Occipital lobe (tissue), 2 donors: ENCODE data around the gene PKMYT1. TPM values are rescaled to one million over a fixed set of nuclear protein-coding genes. Genes with fewer than 3 reads are reported as not detected.

Experiments used
- DNase-seq: peaks from one replicate; lab custom pipeline; 2025; lab: John Stamatoyannopoulos, UW
- total RNA-seq: library from RNA; depleted of rRNA; stranded (reverse); fragments of >200 nt; gene quantifications from one replicate; pipeline ENCODE4 v1.2.3, GENCODE V29; 2014

The PKMYT1 gene
- total RNA-seq, 1 donor from 2014 or later = 3.0 TPM

DNA sequence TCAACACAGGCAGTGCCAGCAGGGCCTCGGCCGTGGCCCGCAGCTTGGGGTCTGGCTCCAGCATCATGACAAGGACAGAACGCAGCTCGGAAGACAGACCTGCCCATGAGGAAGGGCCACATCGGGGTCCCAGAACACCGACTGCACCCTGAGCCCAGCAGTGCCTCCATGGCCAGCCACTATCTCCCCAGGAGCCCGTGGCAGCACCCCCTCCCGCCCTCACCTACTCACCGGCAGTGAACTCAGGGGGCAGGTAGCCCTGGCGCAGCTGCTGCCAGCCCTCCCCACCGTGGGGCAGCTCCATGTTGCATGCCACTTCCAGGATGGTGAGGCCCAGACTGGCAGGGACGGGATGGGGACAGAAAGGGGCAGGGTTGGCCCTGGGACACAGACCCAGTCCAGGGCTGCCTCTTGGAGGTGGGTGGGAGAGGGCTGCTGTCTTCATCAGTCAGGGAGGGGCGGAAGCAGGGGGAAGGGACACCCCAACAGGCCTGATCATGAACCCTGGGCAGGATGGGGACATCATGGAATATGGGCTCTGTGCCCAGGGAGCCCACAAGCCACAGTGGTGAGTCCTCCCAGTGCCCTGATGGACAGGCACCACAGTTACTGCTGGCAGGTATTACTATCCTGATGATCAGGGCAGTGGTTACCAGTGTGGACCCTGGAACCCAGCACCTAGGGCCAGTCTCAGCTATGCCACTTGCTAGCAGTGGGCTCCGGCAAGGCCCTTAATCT lies 5.8 kb downstream of the PKMYT1 start:
- no peak for DNase-seq

DNA sequence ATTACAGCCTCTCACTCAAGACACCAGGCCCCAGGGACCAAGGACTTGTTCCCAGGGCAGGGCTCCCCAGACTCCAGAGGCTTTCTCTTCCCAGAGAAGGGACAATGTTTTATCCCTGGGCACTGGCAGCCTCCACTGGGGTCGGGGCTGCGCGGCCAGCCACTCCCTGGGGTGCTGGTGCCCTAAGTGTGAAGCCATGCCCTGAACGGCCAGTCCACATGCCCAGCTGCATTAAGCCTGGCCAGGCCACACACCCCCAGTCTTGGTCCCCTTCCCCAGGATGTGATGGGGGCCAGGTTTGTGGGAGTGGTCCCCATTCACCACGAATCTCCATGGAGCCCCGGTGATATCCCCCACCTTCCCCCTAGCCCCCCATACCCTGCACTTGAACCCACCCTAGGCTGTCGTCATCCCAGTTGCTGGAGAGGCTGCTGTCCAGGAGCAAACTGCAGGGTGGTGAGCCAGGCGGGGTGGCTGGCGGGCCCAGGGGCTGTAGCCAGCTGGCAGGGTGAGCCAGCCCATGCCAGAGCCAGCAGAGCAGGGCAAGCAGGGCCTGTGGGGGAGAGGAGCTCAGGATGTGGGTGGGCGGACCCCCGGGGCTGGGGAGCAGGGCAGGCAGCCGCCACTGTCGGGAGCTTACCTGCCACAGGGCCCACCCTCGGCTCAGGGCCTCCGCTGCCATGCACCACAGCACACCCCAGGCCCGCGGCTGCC lies 6.5 kb downstream of the PKMYT1 start:
- DNase-seq = no peak

DNA sequence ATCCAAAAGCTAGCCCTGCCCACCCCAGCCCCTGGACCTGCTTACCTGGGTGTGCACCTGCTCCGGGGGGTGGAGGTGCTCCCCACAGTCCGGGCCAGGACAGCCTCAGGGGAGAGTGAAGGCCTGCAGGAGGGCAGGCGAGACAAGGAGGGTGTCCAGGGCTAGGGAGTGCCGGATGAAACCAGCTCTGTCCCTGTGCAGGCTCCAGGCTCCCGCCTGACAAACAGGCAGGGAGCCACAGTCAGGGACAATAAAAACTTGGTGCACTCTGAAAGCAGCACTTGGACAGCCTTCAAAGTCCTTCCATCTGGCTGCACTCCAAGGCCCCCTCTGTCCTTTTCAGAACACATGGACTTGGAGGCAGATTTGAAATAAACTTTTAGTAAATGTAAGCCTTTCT lies 7.2 kb downstream of the PKMYT1 start:
- no peak for DNase-seq

DNA sequence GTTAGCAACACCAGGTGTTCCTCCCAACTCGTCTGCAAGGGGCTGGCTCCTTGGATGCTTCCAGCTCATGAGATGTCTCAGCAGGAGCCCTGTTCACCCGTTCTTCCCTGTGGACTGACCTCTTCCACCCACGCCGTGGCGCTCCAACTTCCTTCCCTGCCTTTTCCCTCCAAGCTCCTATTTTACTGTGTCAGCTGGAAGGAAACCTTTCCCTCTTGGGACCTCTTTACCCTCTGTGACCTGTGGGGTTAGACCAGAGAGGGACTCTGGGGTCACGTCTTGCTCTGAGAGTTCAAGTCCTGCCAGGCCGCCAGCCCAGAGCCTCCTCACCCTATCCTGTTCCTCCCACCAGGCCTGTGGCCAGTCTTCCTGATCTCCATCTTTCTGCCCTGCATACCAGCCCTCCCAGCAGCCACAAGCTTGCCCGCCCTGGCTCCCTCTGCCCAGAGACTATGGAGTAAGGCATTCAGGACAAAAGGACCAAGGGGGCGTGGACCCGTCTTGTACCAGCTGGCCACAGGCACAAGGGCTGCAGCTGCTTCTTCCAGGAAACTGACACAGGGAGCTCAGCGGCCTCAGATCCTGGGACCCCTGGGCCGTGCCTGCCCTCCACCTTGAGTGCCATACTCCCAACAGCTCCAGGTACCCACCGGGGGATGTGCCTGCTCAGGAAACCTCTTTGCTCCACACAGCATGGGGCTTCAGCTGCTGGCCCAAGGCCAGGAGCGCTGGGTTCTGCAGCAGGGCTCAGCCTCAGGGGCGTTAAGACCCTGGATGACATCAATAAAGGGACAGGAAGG lies 8.1 kb downstream of the PKMYT1 start:
- DNase-seq = no peak

DNA sequence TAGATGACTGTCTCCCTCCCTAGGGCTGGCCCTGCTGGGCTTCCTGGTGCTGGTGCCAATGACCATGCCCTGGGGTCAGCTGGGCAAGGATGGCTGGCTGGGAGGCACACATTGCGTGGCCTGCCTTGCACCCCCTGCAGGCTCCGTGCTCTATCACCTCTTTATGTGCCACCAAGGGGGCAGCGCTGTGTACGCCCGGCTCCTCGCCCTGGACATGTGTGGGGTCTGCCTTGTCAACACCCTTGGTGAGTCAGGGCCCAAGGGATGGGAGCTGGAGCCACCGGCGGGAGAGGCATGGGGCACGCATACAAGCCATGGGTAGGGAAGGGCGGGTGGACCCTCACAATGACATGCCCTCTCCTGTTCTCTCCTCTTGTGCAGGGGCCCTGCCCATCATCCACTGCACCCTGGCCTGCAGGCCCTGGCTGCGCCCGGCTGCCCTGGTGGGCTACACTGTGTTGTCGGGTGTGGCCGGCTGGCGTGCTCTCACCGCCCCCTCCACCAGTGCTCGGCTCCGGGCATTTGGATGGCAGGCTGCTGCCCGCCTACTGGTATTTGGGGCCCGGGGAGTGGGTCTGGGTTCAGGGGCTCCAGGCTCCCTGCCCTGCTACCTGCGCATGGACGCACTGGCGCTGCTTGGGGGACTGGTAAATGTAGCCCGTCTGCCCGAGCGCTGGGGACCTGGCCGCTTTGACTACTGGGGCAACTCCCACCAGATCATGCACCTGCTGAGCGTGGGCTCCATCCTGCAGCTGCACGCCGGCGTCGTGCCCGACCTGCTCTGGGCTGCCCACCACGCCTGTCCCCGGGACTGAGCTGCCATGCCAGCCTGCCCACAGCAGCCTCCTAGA lies 8.9 kb downstream of the PKMYT1 start:
- no peak for DNase-seq

DNA sequence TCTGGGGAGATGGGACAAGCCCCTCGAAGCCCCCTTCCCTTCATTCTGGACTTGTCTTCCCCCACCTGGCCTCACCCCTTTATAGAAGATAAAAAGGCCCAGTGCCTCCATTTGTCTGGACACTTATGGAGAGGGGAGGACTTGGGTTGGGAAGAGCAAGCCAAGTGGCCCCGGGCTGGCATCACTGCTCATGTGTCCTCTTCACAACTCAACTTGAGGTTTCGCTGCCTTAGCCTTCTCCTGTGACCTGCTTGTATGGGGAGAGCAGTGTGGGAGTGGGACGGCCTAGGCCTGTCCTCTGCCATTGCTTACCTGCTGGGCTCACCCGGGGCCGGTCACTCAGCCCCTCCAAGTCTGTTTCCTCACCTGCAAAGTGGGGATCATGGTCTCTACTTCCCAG lies 9.7 kb downstream of the PKMYT1 start:
- DNase-seq = no peak

DNA sequence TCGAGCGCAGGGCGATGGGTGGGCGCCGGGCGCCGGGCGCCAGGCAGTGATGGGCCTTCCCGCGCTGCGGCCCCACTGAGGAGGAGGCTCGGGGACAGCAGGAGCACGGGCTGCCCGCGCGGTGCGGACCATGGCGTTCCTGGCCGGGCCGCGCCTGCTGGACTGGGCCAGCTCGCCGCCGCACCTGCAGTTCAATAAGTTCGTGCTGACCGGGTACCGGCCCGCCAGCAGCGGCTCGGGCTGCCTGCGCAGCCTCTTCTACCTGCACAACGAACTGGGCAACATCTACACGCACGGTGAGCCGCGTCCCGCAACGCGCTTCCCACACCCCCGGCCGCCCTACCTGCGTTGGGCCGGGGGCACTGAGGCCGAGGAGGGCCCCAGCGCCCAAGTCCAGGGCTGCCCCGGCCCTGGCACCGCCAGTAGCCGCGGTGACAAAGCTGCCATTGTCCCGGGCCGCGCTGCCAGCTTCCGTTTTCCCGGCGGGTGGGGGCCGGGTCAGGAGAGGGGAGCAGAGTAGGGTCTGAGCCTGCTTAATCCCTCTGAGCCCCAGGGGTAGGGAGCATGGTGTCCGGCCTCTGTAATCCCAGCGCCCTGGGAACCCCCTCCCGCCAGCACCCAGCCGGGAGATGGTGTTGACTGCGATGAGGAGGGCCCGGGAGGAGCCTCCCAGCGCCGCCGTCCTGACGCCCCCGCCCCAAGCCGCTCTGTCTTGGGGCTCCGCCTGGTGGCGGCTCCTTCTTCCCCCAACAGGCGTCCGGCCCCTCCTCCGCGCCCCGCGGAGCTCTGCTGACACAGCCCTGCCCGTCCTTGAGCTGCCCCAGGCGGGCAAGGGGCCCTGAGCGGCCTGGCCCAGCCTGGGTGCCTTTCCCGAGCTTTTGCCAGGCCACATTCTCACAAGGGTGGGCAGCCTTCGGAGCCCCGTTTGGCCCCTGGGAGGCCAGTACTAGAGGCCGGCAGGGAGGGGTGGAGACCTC lies 10.4 kb downstream of the PKMYT1 start:
- peak; percentile 53 for DNase-seq

DNA sequence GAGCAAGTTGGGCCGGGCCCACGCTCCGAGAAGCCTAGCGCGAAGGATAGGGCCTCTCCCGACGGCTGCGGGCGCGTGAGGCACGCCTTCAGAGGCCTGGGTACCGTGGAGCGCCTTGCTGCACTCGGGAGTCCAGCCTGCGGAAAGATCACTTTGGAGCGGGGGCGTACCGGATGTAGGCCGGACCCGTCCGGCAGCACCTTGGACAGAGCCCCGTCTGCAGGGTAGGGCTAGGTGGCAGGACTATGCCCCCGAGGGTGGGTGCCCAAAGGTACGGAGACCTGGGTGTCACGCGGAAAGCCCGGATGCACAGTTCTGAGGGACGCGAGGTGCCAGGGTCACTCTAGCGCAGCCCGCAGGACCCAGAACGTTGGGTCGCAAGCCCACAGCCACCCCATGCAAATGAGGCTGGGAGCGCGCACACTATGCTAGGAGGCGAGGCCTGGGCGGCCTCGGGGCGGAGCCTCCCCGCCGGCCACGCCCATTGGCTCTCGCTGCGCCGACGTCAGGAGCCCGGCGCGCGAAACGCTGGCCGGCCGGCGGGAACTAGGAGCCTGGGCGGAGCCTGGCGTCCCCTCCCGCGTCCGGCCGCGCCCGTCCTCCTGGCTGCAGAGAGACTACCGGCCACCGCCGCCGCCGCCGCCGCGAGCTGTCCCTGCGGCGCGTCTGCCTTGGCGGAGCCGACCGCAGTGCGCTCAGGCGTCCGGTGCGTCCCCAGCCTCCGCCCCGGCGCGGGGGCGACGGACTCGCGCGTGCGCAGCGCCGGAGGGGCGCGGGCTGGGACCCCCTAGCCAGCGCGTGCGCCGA lies 11.3 kb downstream of the PKMYT1 start, which contains the start of gene PAQR4:
PAQR4 (plus strand) TSS at position 611 of the 807 bp plus-strand sequence. CDS start 327 bp downstream, outside the sequence.
- peak; percentile 80 for DNase-seq

DNA sequence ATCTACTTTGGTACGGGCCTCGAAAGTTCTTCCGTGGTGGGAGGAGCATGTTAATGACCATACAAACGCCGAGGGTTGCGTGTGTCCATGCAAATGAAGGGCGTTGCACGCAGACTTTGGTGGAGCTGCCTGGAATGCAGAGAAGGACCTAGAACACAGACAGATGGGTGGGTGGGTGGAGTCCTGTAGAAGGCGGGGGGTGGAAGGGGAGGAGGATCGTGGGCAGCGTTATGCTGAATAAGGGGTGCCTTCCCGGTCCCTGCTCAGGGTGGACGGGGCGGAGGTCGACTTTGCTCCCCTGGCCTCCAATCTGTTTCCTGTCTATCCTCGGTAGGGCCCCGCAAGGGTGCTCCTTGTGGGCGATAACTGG lies 11.9 kb downstream of the PKMYT1 start:
- DNase-seq = no peak

DNA sequence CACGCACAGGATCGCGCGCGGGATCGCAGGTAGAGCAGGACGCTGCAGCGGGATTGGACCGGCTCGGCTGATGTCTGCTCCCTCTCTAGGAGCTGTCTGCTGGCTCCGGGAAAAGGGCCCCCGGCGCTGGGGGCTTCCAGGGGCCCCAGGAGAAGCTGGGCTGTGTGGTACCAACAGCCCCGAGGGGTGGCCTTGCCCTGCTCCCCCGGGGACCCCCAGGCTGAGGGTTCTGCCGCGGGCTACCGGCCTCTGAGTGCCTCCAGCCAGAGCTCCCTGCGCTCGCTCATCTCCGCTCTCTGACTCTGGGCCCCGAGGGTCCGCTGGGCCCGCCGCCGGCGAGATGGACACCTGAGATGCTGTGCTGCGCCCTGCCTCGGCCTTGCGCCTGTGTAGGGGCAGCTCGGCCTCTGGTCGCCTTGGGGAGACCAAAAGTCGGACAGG lies 12.5 kb downstream of the PKMYT1 start:
- DNase-seq = no peak

DNA sequence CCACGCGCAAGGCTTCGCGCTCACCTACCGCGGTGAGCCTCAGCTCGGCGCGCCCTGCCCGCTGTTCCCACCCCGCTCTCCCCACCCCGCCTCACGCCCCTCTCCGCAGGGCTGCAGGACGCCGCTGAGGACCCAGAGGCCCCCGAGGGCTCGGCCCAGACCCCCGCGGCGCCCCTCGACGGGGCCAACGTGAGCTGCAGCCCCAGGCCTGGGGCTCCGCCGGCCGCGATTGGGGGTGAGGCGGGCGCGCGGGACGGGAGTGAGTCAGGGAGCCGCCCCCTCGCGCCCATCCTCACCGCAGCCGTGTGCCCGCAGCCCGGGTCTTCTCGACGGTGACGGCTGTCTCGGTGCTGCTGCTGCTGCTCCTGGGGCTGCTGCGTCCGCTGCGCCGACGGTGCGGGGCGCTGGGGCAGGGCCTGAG lies 13.0 kb downstream of the PKMYT1 start:
- no peak for DNase-seq

DNA sequence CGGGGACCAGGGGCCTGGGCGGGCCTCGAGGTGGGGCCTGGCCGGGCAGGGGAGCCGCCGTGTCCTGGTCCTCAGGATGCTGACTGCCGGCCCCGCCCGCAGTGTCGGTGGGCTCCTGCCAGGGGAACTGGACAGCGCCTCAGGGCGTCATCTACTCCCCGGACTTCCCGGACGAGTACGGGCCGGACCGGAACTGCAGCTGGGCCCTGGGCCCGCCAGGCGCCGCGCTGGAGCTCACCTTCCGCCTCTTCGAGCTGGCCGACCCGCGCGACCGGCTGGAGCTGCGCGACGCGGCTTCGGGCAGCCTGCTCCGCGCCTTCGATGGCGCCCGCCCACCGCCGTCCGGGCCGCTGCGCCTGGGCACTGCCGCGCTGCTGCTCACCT lies 13.4 kb downstream of the PKMYT1 start:
- DNase-seq = no peak

DNA sequence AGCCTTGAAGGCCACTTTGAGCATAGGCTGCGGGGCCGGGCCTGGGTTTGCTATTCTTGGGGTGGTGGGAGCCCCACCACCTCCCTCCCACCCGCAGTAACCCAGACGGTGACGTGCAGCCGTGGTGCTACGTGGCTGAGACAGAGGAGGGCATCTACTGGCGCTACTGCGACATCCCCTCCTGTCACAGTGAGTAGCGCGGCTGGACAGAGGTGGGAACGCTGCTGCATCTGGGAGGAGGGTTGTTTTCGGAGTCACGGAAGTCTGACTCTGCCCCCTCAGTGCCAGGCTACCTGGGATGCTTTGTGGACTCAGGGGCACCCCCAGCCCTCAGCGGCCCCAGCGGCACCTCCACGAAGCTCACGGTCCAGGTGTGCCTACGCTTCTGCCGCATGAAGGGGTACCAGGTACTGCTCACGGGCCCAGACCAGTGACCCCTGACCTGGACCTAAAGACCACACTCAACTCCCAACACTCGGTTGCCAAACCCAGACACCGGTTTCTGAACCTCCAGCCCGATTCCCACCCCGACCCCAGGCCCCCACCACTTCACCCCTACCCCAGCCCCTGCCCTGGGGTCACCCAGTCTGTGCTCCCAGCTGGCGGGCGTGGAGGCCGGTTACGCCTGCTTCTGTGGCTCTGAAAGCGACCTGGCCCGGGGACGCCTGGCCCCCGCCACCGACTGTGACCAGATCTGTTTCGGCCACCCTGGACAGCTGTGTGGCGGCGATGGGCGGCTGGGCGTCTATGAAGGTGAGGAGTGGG lies 14.0 kb downstream of the PKMYT1 start:
- DNase-seq = no peak

DNA sequence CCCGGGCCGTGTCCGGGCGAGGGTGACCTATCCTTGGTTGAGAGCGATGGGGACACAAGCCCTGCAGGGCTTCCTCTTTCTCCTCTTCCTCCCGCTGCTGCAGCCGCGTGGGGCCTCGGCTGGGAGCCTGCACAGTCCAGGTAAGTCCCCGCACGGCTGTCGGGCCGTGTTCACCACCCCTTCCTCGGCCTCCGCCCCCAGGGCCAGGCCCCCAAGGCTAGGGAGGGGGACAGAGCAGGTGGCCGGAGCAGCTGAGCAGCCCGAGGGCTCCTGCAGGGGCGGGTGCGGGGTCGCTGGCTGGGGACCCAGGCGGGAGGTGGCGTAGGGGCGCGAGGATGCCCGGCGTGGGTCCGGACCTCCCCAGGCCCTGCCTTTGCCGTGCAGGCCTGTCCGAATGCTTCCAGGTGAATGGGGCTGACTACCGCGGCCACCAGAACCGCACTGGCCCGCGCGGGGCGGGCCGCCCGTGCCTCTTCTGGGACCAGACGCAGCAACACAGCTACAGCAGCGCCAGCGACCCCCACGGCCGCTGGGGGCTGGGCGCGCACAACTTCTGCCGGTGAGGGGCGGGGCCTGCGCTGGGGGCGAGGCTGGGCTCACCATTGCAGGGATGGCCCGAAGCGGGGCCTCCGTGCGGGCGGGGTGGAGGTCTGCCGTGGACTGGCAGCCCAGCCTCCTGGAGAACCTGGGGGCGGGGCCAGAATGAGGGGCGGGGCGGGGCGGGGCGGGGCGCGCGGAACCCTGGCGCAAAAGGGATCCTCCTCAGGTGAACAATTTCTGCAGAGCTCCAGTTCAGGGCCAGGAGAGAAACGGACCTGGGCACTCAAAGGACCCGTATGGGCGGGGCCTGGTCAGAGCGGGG lies 15.5 kb downstream of the PKMYT1 start:
- no peak for DNase-seq

DNA sequence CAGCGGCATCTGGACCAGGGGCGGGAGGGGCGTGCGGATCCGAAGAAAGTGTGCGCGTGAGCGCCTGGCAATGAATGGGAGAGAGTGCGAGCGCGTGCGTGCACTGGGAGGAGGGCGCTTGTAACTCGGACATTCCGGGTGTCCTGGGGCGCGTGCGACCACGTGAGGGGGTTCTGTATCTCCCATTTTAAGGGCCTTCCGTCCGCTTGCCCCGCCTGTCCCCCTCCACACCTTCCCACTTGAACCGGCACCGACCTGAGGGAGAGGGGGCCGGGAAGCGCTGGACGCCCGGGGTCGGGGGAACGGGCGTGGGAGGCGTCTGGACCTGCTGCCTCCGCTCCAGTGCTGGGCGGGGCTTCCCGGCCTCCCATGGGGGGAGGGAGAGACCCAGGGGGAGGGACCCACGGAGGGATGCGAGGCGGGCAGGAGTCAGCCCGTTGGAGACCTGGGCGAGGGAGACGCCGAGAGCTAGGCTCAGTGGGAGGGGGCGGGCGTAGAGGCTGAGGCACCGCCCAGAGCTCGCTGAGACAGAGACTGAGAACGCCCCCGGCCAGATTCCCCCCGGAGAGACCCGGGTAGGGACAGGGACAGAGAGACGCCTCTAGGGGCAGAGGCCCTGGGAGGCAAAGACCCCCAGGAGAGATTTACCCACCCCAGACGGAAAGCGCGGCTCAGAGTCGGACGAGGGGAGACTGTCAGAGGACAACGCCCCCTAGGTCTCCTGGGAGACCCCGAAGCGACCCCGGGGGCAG lies 16.3 kb downstream of the PKMYT1 start, which contains the start of gene KREMEN2:
KREMEN2 (plus strand) TSS at position 553 of the 752 bp plus-strand sequence. CDS start 246 bp downstream, outside the sequence.
- DNase-seq = no peak

DNA sequence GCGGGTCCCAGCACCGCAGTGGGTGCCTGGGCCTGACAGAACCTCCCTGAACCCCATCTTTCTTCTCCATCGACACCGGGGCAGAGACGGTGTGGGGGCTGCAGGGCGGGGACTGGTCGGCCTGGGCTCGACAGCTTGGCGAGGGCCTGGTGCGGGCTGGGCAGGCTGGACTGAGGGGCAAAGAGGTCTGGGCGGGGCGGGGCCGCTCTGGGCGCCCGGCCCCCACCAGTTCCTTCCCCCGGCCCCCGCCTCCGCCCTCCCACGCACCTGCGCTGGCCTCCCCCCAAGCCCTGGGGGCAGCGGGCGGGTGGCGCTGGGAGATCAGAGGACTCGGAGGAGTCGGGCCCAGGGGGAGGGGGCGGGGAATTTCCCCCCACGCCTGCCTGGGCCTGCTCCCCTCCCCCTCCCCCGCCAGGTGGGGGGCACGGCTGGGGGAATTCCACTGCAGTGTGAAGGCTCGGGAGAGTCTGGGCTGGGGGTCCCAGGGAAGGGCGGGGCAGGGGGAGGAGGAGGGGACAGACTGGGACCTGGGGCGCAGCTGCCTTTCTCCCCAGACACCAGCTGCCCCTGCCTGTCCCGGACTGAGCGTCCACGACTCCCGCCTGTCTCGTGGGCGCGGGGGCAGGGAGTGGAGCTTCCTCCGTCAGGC lies 17.0 kb downstream of the PKMYT1 start:
- DNase-seq = no peak
